HFFc6 (cell line): Measurements from ENCODE around the gene PLEKHG7. TPM values are rescaled to one million over a fixed set of nuclear protein-coding genes. Genes with fewer than 3 reads are reported as not detected.

Experiments used
- DNase-seq: peaks from one replicate; pipeline ENCODE4 v3.0.0-alpha.2; 2018
- H3K27ac Mint-ChIP-seq: 2 replicates; pipeline ENCODE4 v1.8.0; 2020; ENCODE audit warnings: mild to moderate bottlenecking, mixed read lengths
- H3K27me3 Mint-ChIP-seq: 2 replicates; pipeline ENCODE4 v1.8.0; 2021; ENCODE audit warnings: mild to moderate bottlenecking, moderate library complexity, mixed read lengths; ENCODE audit not compliant: insufficient read depth
- H3K36me3 Mint-ChIP-seq: 2 replicates; pipeline ENCODE4 v1.8.0; 2021; ENCODE audit warnings: low read depth, mixed read lengths
- H3K4me1 Mint-ChIP-seq: 2 replicates; pipeline ENCODE4 v1.8.0; 2020; ENCODE audit warnings: low read depth, mixed read lengths
- H3K4me3 Mint-ChIP-seq: 2 replicates; pipeline ENCODE4 v1.8.0; 2020; ENCODE audit warnings: mild to moderate bottlenecking, moderate library complexity, mixed read lengths
- H3K9me3 Mint-ChIP-seq: 2 replicates; pipeline ENCODE4 v1.8.0; 2020; ENCODE audit warnings: mild to moderate bottlenecking, mixed read lengths
- CTCF ChIP-seq: fragments of 200-600 bp; sonication (generic); IDR thresholded peaks from 2 replicates; pipeline ENCODE4 v1.5.0; 2021; ENCODE audit warnings: antibody characterized with exemption, mild to moderate bottlenecking
- total RNA-seq, 6 experiments: library from RNA; stranded (reverse); fragmentation: NEBNext Ultra II Directional; extraction: Animal tissue kit (Norgen Biotek cat#: 25700); gene quantifications; 2 replicates in 1 of 6; 3 replicates in 5 of 6; pipeline ENCODE4 v1.2.3, GENCODE V29; 2021

PLEKHG7 gene
- total RNA-seq, 6 experiments from 2014 or later: 0.06 TPM; not detected in 5

GRCh38 chr12:92737855-92738850 lies 35.4 kb downstream of the PLEKHG7 start:
- peaks cover 15% of the 10 kb centered on the region for H3K27me3 Mint-ChIP-seq
- DNase-seq: no peak
- H3K27ac Mint-ChIP-seq: no peak overlapping the region
- peaks cover 4% of the 10 kb centered on the region for H3K36me3 Mint-ChIP-seq
- no peaks in the 10 kb centered on the region for H3K9me3 Mint-ChIP-seq
- H3K4me3 Mint-ChIP-seq: no peak overlapping the region
- TF ChIP-seq CTCF: no peak
- peaks cover 14% of the 10 kb centered on the region for H3K4me1 Mint-ChIP-seq

DNA sequence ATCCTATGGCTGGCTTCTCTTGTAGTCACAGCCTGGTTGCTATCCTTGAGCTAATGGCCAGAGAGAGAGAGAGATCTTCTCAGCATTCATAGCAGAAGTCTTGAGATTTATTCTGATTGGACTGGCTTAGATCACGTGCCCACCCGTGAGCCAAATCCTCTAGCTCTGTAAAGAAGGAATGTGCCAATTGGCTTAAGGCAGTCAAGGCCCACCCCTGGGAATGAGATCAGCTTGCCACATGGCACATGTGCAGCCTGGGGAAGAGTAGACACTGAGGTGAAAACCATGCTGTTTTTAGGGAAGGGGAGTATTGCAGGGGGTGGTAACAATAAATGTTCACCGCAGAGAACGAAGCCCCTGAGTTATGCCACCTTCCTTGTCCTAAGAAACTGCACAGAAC lies 36.3 kb downstream of the PLEKHG7 start:
- H3K27me3 Mint-ChIP-seq: peaks cover 9% of the 10 kb centered on the region
- H3K9me3 Mint-ChIP-seq: no peaks in the 10 kb centered on the region
- no peak overlapping the region for H3K4me3 Mint-ChIP-seq
- H3K36me3 Mint-ChIP-seq: peaks cover 4% of the 10 kb centered on the region
- peaks cover 14% of the 10 kb centered on the region for H3K4me1 Mint-ChIP-seq
- no peak for DNase-seq
- no peak overlapping the region for H3K27ac Mint-ChIP-seq
- TF ChIP-seq CTCF: no peak

GRCh38 chr12:92740411-92740810 lies 37.6 kb downstream of the PLEKHG7 start:
- H3K27ac Mint-ChIP-seq: no peak overlapping the region
- no peaks in the 10 kb centered on the region for H3K36me3 Mint-ChIP-seq
- H3K27me3 Mint-ChIP-seq: peaks cover 3% of the 10 kb centered on the region; the same call in 1 of the 2 replicates
- no peak for DNase-seq
- TF ChIP-seq CTCF: no peak
- no peaks in the 10 kb centered on the region for H3K9me3 Mint-ChIP-seq
- peaks cover 8% of the 10 kb centered on the region for H3K4me1 Mint-ChIP-seq
- H3K4me3 Mint-ChIP-seq: no peak overlapping the region

GRCh38 chr12:92743026-92743425 lies 40.2 kb downstream of the PLEKHG7 start:
- peaks cover 28% of the 10 kb centered on the region for H3K4me1 Mint-ChIP-seq
- H3K27ac Mint-ChIP-seq: no peak overlapping the region
- no peaks in the 10 kb centered on the region for H3K36me3 Mint-ChIP-seq
- no peak for DNase-seq
- H3K4me3 Mint-ChIP-seq: no peak overlapping the region
- peaks cover 3% of the 10 kb centered on the region; the same call in 1 of the 2 replicates for H3K27me3 Mint-ChIP-seq
- no peaks in the 10 kb centered on the region for H3K9me3 Mint-ChIP-seq
- TF ChIP-seq CTCF: no peak

GRCh38 chr12:92745856-92746550 lies 43.2 kb downstream of the PLEKHG7 start:
- peak; percentile 87 for DNase-seq
- Mint-ChIP-seq H3K36me3 (no peaks in the 10 kb centered on the region), H3K4me1 (peaks cover 28% of the 10 kb centered on the region), H3K27ac (peak overlapping the region; percentile 87), H3K4me3 (peak overlapping the region; percentile 54), H3K27me3 (no peaks in the 10 kb centered on the region; the same call in 1 of the 2 replicates), H3K9me3 (no peaks in the 10 kb centered on the region)
- no peak; the same call in 1 of the 2 replicates for TF ChIP-seq CTCF
